ENCODE measurements around the gene ALDH1B1.
"Not testable (repeated sequence)": the region's sequence is repeated elsewhere in the genome, so short reads cannot be mapped to it uniquely, and the experiment has no call there.

DNA sequence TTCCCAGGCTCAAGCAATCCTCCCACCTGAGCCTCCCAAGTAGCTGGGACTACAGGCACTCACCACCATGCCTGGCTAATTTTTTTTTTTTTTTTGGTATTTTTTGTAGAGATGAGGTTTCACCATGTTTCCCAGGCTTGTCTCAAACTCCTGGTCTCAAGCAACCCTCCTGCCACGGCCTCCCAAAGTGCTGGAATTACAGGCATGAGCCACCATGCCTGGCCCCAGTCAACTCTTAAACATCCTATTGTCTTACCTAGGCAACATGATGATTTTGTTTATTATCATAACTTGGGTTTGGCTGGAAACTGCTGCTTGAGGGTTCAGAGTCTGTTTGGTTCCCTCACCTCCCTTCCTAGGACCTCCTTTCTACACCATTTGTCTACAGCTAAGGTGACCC lies 6.7 kb downstream of the ALDH1B1 start:
- TF ChIP-seq CTCF, POLR2A (IDR thresholded peaks at IDR 0.05): not testable (repeated sequence)

All from uterus (tissue), 2 donors.